Cardiac muscle cell (in vitro differentiated cells and primary cell): Measurements from ENCODE around the gene GRAMD4. TPM values are rescaled to one million over a fixed set of nuclear protein-coding genes. Genes with fewer than 3 reads are reported as not detected.

Experiments used
- DNase-seq, 2 donors: peaks; one replicate each; pipeline versions ENCODE4 v3.0.0 to v3.0.0-alpha.2; 2010 to 2017; ENCODE audit warnings: low read depth in 1 of 2, low spot score in 1 of 2
- H3K27ac ChIP-seq: fragments of 200-600 bp; sonication (generic); 2 replicates; pipeline ENCODE4 v1.5.1; 2016
- H3K27me3 ChIP-seq: fragments of 200-600 bp; sonication (generic); 2 replicates; pipeline ENCODE4 v1.6.0; 2016; ENCODE audit warnings: control low read depth
- H3K36me3 ChIP-seq: fragments of 200-600 bp; sonication (generic); 2 replicates; pipeline ENCODE4 v1.5.1; 2016; ENCODE audit warnings: control low read depth
- H3K4me1 ChIP-seq: fragments of 200-600 bp; sonication (generic); 2 replicates; pipeline ENCODE4 v1.8.1; 2017; ENCODE audit warnings: low read depth, mild to moderate bottlenecking, mixed run types
- H3K4me3 ChIP-seq: fragments of 200-600 bp; sonication (generic); 2 replicates; pipeline ENCODE4 v1.5.1; 2016; ENCODE audit warnings: mild to moderate bottlenecking
- H3K9me3 ChIP-seq: fragments of 200-600 bp; sonication (generic); 2 replicates; pipeline ENCODE4 v1.5.1; 2017; ENCODE audit warnings: low read depth, mild to moderate bottlenecking, control low read depth
- CTCF ChIP-seq: IDR thresholded peaks from 2 replicates; pipeline ENCODE4 v1.5.1; 2012; ENCODE audit warnings: low read depth, mild to moderate bottlenecking, low read length
- polyA plus RNA-seq: library from polyadenylated mRNA; unstranded; fragments of >200 nt; fragmentation: Nextera tagmentation; extraction: Ambion mirVana; gene quantifications from 2 replicates; pipeline ENCODE4 v1.2.1, GENCODE V29; 2016
- total RNA-seq: library from RNA; depleted of rRNA; stranded (reverse); fragments of >200 nt; gene quantifications from 2 replicates; pipeline ENCODE4 v1.2.3, GENCODE V29; 2016

Gene GRAMD4
- total and polyA plus RNA-seq, 2 experiments from 2014 or later, result 49.3 to 51.8 TPM

GRCh38 chr22:46596819-46597218, 23.4 kb upstream of the GRAMD4 start:
- DNase-seq, result no peak
- H3K4me1 ChIP-seq, result peaks cover 27% of the 10 kb centered on the region

GRCh38 chr22:46598224-46598623, 22.0 kb upstream of the GRAMD4 start:
- Histone ChIP-seq H3K27me3 (no peaks in the 10 kb centered on the region), H3K4me1 (peaks cover 20% of the 10 kb centered on the region), H3K9me3 (no peaks in the 10 kb centered on the region), H3K36me3 (no peaks in the 10 kb centered on the region), H3K4me3 (no peak overlapping the region), H3K27ac (no peak overlapping the region)
- TF ChIP-seq CTCF, result no peak
- no peak for DNase-seq

More at GRCh38 chr22:46596819-46597218, 23.4 kb upstream of the GRAMD4 start:
- Histone ChIP-seq H3K36me3 (no peaks in the 10 kb centered on the region), H3K9me3 (no peaks in the 10 kb centered on the region), H3K27ac (no peak overlapping the region), H3K27me3 (no peaks in the 10 kb centered on the region), H3K4me3 (no peak overlapping the region)
- no peak for TF ChIP-seq CTCF

GRCh38 chr22:46598737-46599424, 21.3 kb upstream of the GRAMD4 start:
- no peaks in the 10 kb centered on the region for H3K9me3 ChIP-seq
- DNase-seq, result peak in 1 of 2 donors; percentile 55
- no peak overlapping the region for H3K4me3 ChIP-seq
- no peaks in the 10 kb centered on the region for H3K27me3 ChIP-seq
- H3K27ac ChIP-seq, result no peak overlapping the region
- TF ChIP-seq CTCF, result no peak
- H3K36me3 ChIP-seq, result no peaks in the 10 kb centered on the region
- H3K4me1 ChIP-seq, result peaks cover 24% of the 10 kb centered on the region

GRCh38 chr22:46600273-46600796, 19.9 kb upstream of the GRAMD4 start:
- no peak overlapping the region for H3K4me3 ChIP-seq
- H3K27me3 ChIP-seq, result no peaks in the 10 kb centered on the region
- H3K36me3 ChIP-seq, result no peaks in the 10 kb centered on the region
- peak overlapping the region; percentile 90 for H3K27ac ChIP-seq
- H3K4me1 ChIP-seq, result peaks cover 31% of the 10 kb centered on the region
- H3K9me3 ChIP-seq, result no peaks in the 10 kb centered on the region
- TF ChIP-seq CTCF, result no peak
- no peak for DNase-seq

- TF ChIP-seq CTCF, result no peak
- peak overlapping the region; percentile 90 for H3K27ac ChIP-seq
- H3K4me1 ChIP-seq, result peaks cover 25% of the 10 kb centered on the region
- no peaks in the 10 kb centered on the region for H3K36me3 ChIP-seq
- no peaks in the 10 kb centered on the region for H3K27me3 ChIP-seq
- H3K4me3 ChIP-seq, result no peak overlapping the region
- no peaks in the 10 kb centered on the region for H3K9me3 ChIP-seq
- no peak for DNase-seq
Observed at GRCh38 chr22:46602025-46602424, 18.2 kb upstream of the GRAMD4 start.
